SH-SY5Y (cell line): ENCODE results near the gene PSD2.

Experiments used
- GATA2 ChIP-seq: IDR thresholded peaks from 2 replicates; pipeline ENCODE4 v1.6.1; 2011; ENCODE audit warnings: mild to moderate bottlenecking, low read depth, low read length
- GATA3 ChIP-seq: IDR thresholded peaks from 2 replicates; pipeline ENCODE4 v1.6.1; 2011; ENCODE audit warnings: low read depth, mild to moderate bottlenecking, low read length, moderate library complexity

DNA sequence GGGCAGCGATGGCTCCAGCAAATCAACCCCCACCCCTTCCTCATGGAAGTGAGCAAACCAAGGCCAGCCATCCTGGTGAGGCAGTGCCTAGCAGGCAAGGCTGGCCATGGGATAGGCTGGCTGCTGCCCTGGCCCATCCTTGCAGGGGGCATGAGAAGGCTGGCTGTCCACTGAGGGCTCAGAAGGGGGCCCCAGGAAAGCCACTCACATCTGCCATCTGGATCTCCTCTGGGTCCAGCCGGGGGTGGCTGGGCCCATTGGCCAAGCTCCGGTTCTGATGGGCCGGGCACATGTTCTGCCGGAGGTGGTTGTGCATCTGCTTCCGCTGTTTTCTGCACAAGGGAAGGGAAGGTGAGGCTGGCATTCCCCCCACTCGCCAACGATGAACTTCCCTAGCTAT lies 57.1 kb downstream of the PSD2 start:
- TF ChIP-seq GATA2 (no peak), GATA3 (no peak)
